GM13976 (cell line): ENCODE results near the gene FHAD1.
A peak's percentile ranks its signal among the peaks of the same experiment; 100 is the strongest.

Experiments
- DNase-seq: peaks from one replicate; pipeline ENCODE4 v3.0.0; 2012; ENCODE audit warnings: low spot score
- in situ Hi-C: fragments of 300-500 bp; cut with MboI; formaldehyde crosslinking; loops from one replicate; pipeline ENCODE4 v1.12.0; 2022; ENCODE audit warnings: low sequenced_read_pairs, mixed read lengths, inconsistent platforms; ENCODE audit not compliant: unreplicated experiment
- TF ChIP-seq, protein P1 (sequence below): IDR thresholded peaks from 2 replicates; pipeline ENCODE4 v1.5.1; 2012; ENCODE audit warnings: borderline replicate concordance, mild to moderate bottlenecking; ENCODE audit not compliant: insufficient read depth; ENCODE audit errors: extremely low read depth, missing control alignments, control extremely low read depth

FHAD1 gene

DNA sequence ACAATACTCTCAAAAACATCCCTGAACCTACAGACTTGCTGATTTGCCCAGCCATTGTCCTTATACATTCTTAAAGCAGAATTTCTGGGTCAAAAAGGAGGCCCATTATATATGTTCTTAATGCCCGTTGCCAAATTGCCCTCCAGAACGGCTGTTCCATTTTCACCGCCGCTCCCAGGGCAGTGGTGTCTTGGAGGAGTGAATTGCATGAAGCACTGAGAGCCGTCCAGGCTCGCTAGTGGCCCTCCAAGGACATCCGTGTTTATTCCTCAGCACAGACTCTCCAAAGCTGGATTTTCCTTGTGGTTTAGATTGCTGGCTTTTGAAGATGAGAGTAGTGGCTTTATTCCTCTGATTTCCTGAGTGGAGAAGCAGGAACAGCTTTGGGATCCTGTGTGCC is 68.8 kb downstream of the FHAD1 start:
- in situ Hi-C loops: no loop called here
- no peak for DNase-seq
- TF ChIP-seq, protein P1, sequence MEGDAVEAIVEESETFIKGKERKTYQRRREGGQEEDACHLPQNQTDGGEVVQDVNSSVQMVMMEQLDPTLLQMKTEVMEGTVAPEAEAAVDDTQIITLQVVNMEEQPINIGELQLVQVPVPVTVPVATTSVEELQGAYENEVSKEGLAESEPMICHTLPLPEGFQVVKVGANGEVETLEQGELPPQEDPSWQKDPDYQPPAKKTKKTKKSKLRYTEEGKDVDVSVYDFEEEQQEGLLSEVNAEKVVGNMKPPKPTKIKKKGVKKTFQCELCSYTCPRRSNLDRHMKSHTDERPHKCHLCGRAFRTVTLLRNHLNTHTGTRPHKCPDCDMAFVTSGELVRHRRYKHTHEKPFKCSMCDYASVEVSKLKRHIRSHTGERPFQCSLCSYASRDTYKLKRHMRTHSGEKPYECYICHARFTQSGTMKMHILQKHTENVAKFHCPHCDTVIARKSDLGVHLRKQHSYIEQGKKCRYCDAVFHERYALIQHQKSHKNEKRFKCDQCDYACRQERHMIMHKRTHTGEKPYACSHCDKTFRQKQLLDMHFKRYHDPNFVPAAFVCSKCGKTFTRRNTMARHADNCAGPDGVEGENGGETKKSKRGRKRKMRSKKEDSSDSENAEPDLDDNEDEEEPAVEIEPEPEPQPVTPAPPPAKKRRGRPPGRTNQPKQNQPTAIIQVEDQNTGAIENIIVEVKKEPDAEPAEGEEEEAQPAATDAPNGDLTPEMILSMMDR: no peak

DNA sequence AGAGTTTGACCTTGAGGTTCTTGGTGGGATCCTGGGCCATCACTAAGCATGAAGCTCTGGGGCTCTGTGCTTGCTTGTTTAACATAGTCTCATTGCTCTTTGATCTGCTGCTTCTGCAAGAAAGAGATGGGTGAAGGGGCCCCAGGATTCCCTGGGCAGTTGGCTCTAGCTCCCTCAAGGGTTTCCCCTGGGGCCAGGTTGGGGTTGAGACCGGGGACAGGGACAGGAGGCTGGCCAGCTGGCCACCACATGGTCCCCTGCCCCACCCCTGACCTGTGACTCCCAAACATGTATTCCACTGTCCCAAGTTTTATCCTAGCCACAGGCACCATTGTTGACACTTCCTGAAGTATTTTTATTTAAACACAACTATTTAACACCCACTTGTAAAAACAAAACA is 69.5 kb downstream of the FHAD1 start:
- in situ Hi-C loops: no loop called here
- no peak for DNase-seq
- TF ChIP-seq, protein P1: no peak

DNA sequence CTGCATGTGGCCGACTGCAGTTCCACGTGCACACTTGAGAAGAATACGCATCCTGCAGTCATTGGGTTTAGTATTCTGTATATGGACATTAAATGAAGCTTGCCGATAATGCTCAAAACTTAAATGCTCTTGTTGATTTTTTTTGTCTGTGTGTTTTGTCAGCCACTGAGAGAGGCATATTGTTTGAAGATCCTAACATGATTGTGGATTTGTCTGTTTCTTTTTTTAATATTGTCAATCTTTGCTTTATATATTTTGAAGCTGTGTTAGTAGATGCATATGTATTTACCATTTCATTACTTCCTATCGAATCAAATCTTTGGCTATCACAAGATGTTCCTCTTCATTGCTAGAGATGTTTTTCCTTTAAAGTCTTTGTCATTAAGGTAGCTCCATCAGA is 73.2 kb downstream of the FHAD1 start:
- in situ Hi-C loops: no loop called here
- no peak for DNase-seq
- TF ChIP-seq, protein P1: no peak

DNA sequence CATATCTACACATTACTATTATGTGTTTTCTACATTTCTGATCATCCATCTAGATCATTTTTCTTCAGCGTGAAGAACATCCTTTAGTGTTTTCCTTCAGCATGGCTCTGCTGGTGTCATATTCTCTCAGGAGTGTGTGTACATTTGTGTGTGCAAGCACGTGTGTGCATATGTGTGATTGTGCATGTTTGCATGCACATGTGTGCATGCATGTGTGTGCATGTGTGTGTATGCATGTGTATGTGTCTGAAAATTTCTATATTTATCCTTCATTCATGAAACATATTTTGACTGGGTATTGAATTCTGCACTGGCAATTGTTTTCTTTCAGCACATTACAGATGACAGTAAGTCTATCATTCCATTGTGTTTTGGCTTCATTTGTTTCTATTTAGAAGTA is 74.6 kb downstream of the FHAD1 start:
- TF ChIP-seq, protein P1: no peak
- in situ Hi-C loops: no loop called here
- no peak for DNase-seq

DNA sequence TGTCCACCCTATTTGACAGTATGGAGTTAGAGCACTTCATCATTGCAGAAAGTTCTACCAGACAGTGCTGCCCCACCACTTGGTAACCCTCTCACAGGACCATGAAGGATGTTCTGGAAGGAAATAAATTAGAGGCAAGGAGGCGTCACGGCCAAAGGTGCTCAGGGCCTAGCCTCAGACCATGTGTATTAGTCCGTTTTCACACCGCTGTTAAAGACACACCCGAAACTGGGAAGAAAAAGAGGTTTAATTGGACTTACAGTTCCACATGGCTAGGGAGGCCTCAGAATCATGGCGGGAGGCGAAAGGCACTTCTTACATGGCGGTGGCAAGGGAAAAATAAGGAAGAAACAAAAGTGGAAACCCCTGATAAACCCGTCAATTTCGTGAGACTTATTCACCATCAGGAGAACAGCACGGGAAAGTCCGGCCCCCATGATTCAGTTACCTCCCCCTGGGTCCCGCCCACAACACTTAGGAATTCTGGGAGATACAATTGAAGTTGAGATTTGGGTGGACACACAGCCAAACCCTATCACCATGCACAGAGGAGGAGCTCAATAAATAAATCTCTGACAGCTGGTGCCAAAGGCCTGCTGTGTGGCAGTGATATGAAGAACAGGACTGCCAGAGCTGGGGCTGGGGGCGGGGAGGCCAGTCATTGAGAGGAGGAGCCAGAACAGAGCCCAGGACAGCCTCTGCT is 75.8 kb downstream of the FHAD1 start:
- in situ Hi-C loops: no loop called here
- TF ChIP-seq, protein P1: no peak
- no peak for DNase-seq

DNA sequence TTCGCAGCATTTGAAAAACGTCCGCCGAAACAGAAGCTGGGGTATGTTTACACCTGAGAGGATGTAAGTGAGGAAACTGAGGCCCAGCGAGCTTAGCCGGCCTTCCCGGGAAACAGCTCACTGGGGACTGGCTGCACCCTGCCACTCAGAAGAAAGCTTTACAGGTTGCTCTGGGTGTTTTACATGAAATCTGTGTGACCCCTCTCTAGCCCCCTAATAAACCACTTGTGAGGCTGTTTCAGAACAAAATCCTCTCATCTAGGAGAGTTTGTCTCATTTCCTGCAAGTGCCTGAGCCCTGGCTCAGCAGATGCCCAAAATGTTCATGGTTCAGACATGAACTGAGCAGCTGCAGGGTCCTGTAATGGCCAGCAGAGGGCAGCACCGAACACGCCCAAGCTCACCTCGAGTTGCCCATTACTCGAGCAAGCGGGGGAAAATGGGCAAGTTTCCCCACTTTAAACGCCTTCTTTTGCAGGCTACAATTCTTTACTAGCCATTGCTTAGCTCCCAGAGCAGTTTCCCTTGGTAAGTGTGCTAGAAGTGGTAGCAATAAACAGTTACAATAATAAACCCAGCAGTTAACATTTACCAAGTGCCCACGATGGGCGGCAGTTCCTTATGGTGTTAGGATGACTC is 76.4 kb downstream of the FHAD1 start:
- TF ChIP-seq, protein P1: peak; percentile 91
- peak; percentile 84 for DNase-seq
- in situ Hi-C loops: no loop called here
